ENCODE results near the gene TAB3. TPM values are rescaled to one million over a fixed set of nuclear protein-coding genes. Genes with fewer than 3 reads are reported as not detected.

The TAB3 gene
- polyA plus RNA-seq, 1 experiment: 8.6 TPM

DNA sequence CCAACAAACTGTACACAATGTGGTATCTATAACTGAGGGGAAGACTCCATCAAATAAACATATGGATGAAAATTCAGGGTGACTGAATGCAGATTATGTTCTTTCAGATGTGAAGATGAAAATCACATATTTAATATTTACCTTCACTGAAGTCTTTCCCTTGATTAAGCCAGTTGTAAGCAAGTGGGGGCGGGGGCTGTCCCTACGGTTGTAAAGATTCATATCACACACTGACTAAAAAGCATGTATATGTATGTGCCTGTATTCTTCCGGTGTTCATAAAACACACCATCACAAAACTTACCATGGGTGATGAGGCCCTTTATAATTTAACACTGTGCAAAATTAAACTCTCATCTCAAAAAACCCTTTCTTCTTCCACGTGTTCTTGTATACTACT is 1.3 kb downstream of the TAB3 start:
- Histone ChIP-seq H3K27me3 (ENCODE audit: control insufficient read depth, insufficient read depth, low read length) (no peaks in the 10 kb centered on the region), H3K36me3 (ENCODE audit: control insufficient read depth, insufficient read depth, low read length) (no peaks in the 10 kb centered on the region), H3K4me3 (ENCODE audit: low read depth, low read length) (no peak overlapping the region; the same call in 1 of the 2 replicates)
- ChIA-PET CTCF (no interaction called here), POLR2A (no interaction called here)
- TF ChIP-seq CTCF (IDR thresholded peaks at IDR 0.05; ENCODE audit: insufficient read depth, low read depth, low read length): no peak
- no peak for DNase-seq (ENCODE audit: low read depth)

DNA sequence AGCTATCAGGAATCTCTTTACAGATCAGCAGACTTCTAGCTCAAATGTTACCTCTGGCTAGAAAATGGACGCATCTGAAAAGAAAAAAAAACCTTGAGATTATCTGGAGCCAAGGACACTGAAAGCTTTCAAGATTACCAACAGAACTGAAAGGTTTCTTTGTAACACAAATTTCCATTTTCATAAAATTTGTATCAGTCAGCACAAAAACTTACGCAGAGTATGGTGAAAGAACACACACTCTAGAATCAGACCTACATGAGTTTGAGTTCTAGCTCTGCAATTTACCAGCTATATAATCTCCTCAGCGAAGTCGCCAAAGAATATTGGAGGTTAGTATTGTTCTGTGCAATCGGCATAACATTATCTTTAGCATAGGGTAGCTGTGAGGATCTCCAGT is 1.8 kb downstream of the TAB3 start:
- TF ChIP-seq CTCF (IDR thresholded peaks at IDR 0.05; ENCODE audit: insufficient read depth, low read depth, low read length): no peak
- DNase-seq (ENCODE audit: low read depth): no peak
- Histone ChIP-seq H3K4me3 (ENCODE audit: low read depth, low read length) (no peak overlapping the region), H3K36me3 (ENCODE audit: control insufficient read depth, insufficient read depth, low read length) (no peaks in the 10 kb centered on the region), H3K27me3 (ENCODE audit: control insufficient read depth, insufficient read depth, low read length) (no peaks in the 10 kb centered on the region)
- ChIA-PET CTCF (no interaction called here), POLR2A (no interaction called here)

- Histone ChIP-seq H3K36me3 (ENCODE audit: control insufficient read depth, insufficient read depth, low read length) (no peaks in the 10 kb centered on the region), H3K27me3 (ENCODE audit: control insufficient read depth, insufficient read depth, low read length) (no peaks in the 10 kb centered on the region), H3K4me3 (ENCODE audit: low read depth, low read length) (no peak overlapping the region)
- CTCF ChIA-PET: no interaction called here
- no peak for TF ChIP-seq CTCF (IDR thresholded peaks at IDR 0.05; ENCODE audit: insufficient read depth, low read depth, low read length)
- POLR2A ChIA-PET: no interaction called here
- no peak for DNase-seq (ENCODE audit: low read depth)
Measured at GRCh38 chrX:30885136-30885535, 3.9 kb downstream of the TAB3 start.

DNA sequence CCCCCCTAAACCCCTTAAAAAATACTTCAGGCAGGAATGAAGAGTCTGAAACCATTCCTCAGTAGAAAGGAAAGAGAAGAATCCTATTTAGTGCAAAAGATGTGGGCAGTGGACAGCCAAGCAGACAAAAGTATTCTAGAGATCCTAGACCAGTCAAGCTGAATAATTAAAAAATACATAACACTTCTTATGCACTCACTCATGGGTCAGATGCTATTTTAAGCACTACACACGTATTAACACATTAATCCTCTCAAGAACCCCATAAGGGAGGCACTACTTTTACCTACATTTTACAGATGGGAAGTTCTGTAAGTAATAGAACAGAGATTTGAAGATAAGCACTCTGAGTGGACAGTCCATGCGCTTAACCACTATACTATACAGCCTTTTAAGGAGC is 5.9 kb downstream of the TAB3 start:
- CTCF ChIA-PET: no interaction called here
- POLR2A ChIA-PET: no interaction called here
- no peak for TF ChIP-seq CTCF (IDR thresholded peaks at IDR 0.05; ENCODE audit: insufficient read depth, low read depth, low read length)

GRCh38 chrX:30881797-30882196 is 7.3 kb downstream of the TAB3 start:
- ChIA-PET POLR2A (no interaction called here), CTCF (no interaction called here)
- TF ChIP-seq CTCF (IDR thresholded peaks at IDR 0.05; ENCODE audit: insufficient read depth, low read depth, low read length): no peak
- Histone ChIP-seq H3K27me3 (ENCODE audit: control insufficient read depth, insufficient read depth, low read length) (no peaks in the 10 kb centered on the region), H3K4me3 (ENCODE audit: low read depth, low read length) (no peak overlapping the region), H3K36me3 (ENCODE audit: control insufficient read depth, insufficient read depth, low read length) (no peaks in the 10 kb centered on the region)
- no peak for DNase-seq (ENCODE audit: low read depth)

More for the DNA sequence above, 5.9 kb downstream of the TAB3 start:
- H3K27me3 ChIP-seq (ENCODE audit: control insufficient read depth, insufficient read depth, low read length): no peaks in the 10 kb centered on the region
- no peaks in the 10 kb centered on the region for H3K36me3 ChIP-seq (ENCODE audit: control insufficient read depth, insufficient read depth, low read length)
- DNase-seq (ENCODE audit: low read depth): no peak
- H3K4me3 ChIP-seq (ENCODE audit: low read depth, low read length): no peak overlapping the region
